CD4-positive, alpha-beta memory T cell (primary cell): ENCODE results near the gene MYO18B. TPM values are rescaled to one million over a fixed set of nuclear protein-coding genes. Genes with fewer than 3 reads are reported as not detected.

ENCODE experiments used
- CTCF ChIA-PET: fragments of 350-600 bp; sonication (Branson Sonifier 250); formaldehyde crosslinking; loops from one replicate; lab custom pipeline; 2021; ENCODE audit warnings: inconsistent platforms; ENCODE audit not compliant: partially characterized antibody; lab: Charles Lee
- POLR2A ChIA-PET: fragments of 350-600 bp; sonication (Branson Sonifier 250); formaldehyde crosslinking; loops from one replicate; lab custom pipeline; 2021; ENCODE audit not compliant: partially characterized antibody; lab: Charles Lee
- DNase-seq, 5 donors: peaks; one replicate each; pipeline versions ENCODE4 v3.0.0 to v3.0.0-alpha.2; 2020 to 2022; ENCODE audit warnings: mixed read lengths in 1 of 5
- H3K27ac ChIP-seq: one replicate; pipeline ENCODE4 v1.7.0; 2013; ENCODE audit warnings: low read depth, low read length
- H3K27me3 ChIP-seq: 2 replicates; pipeline ENCODE4 v1.7.0; 2013; ENCODE audit warnings: mild to moderate bottlenecking, low read length, moderate library complexity; ENCODE audit not compliant: insufficient read depth
- H3K36me3 ChIP-seq: 2 replicates; pipeline ENCODE4 v1.7.0; 2013; ENCODE audit warnings: mild to moderate bottlenecking, low read length, moderate library complexity; ENCODE audit not compliant: insufficient read depth
- H3K4me1 ChIP-seq: 2 replicates; pipeline ENCODE4 v1.7.0; 2013; ENCODE audit warnings: mild to moderate bottlenecking, low read length, moderate library complexity; ENCODE audit not compliant: insufficient read depth
- H3K4me3 ChIP-seq, 2 donors: one replicate each; pipeline ENCODE4 v1.7.0; 2013; ENCODE audit warnings: low read length in 2 of 2, mild to moderate bottlenecking in 1 of 2
- H3K9me3 ChIP-seq, 2 donors: one replicate each; pipeline ENCODE4 v1.7.0; 2013; ENCODE audit warnings: low read length in 2 of 2, control low read depth in 1 of 2; ENCODE audit not compliant: control insufficient read depth in 1 of 2
- H3K27ac Mint-ChIP-seq, 7 donors: one replicate each; pipeline ENCODE4 v1.8.0; 2020 to 2021; ENCODE audit warnings: mixed read lengths in 7 of 7, mild to moderate bottlenecking in 6 of 7, inconsistent platforms in 3 of 7, moderate library complexity in 3 of 7
- H3K27me3 Mint-ChIP-seq, 2 donors: one replicate each; pipeline ENCODE4 v1.8.0; 2020 to 2021; ENCODE audit warnings: mixed read lengths in 2 of 2
- H3K36me3 Mint-ChIP-seq, 2 donors: one replicate each; pipeline ENCODE4 v1.8.0; 2020 to 2021; ENCODE audit warnings: mixed read lengths in 2 of 2, inconsistent platforms in 1 of 2, mild to moderate bottlenecking in 1 of 2
- H3K4me1 Mint-ChIP-seq, 4 donors: one replicate each; pipeline ENCODE4 v1.8.0; 2020 to 2021; ENCODE audit warnings: mixed read lengths in 4 of 4, mild to moderate bottlenecking in 1 of 4
- H3K4me3 Mint-ChIP-seq, 8 donors: one replicate each; pipeline ENCODE4 v1.8.0; 2020 to 2021; ENCODE audit warnings: mixed read lengths in 8 of 8, mild to moderate bottlenecking in 7 of 8, moderate library complexity in 6 of 8, inconsistent platforms in 3 of 8
- H3K9me3 Mint-ChIP-seq, 8 donors: one replicate each; pipeline ENCODE4 v1.8.0; 2020 to 2021; ENCODE audit warnings: mixed read lengths in 8 of 8, mild to moderate bottlenecking in 5 of 8, inconsistent platforms in 3 of 8, moderate library complexity in 1 of 8
- intact Hi-C: fragments of 100-400 bp; cut with micrococcal nuclease; formaldehyde crosslinking; loops from one replicate; pipeline ENCODE4 v1.15.1; 2023
- polyA plus RNA-seq, 2 donors: library from polyadenylated mRNA; unstranded; fragments of 300-500 nt; fragmentation: Illumina TruSeq; gene quantifications; one replicate each; pipeline ENCODE4 v1.2.3, GENCODE V29; 2021
- total RNA-seq, 2 experiments: library from RNA; stranded (reverse); gene quantifications; one replicate each; pipeline ENCODE4 v1.2.3, GENCODE V29; 2021

Gene MYO18B
- total and polyA plus RNA-seq, 4 experiments from 2014 or later = 0.02 to 0.26 (median 0.19) TPM; not detected in 1

GRCh38 chr22:25764270-25765015 lies 22.5 kb downstream of the MYO18B start:
- no peak overlapping the region for H3K27ac Mint-ChIP-seq
- DNase-seq = no peak
- Histone ChIP-seq H3K27me3 (no peaks in the 10 kb centered on the region), H3K36me3 (no peaks in the 10 kb centered on the region), H3K4me3 (no peak overlapping the region), H3K4me1 (no peaks in the 10 kb centered on the region), H3K27ac (no peak overlapping the region), H3K9me3 (peaks cover 0 to 7% of the 10 kb centered on the region in 2 donors)
- H3K36me3 Mint-ChIP-seq = peaks cover 0 to 5% of the 10 kb centered on the region in 2 donors
- CTCF ChIA-PET = interaction anchor here (1.4 kb wide), 1 partner anchor 8 kb away, joined by 4 read pairs; no protein-coding TSS in a partner anchor
- H3K4me1 Mint-ChIP-seq = peaks cover 0 to 1% (median 0%) of the 10 kb centered on the region in 4 donors
- peaks cover 1 to 6% of the 10 kb centered on the region in 2 donors for H3K27me3 Mint-ChIP-seq
- intact Hi-C loops = no loop called here
- no peak overlapping the region for H3K4me3 Mint-ChIP-seq
- peaks cover 0 to 18% (median 10%) of the 10 kb centered on the region in 8 donors for H3K9me3 Mint-ChIP-seq
- POLR2A ChIA-PET = no interaction called here

GRCh38 chr22:25765016-25765367 lies 23.0 kb downstream of the MYO18B start:
- H3K4me1 ChIP-seq = no peaks in the 10 kb centered on the region
- H3K4me3 Mint-ChIP-seq = no peak overlapping the region
- H3K27ac Mint-ChIP-seq = no peak overlapping the region
- H3K36me3 ChIP-seq = no peaks in the 10 kb centered on the region
- ChIA-PET CTCF (no interaction called here), POLR2A (no interaction called here)
- peaks cover 1 to 6% of the 10 kb centered on the region in 2 donors for H3K27me3 Mint-ChIP-seq
- H3K36me3 Mint-ChIP-seq = peaks cover 0 to 5% of the 10 kb centered on the region in 2 donors
- H3K4me1 Mint-ChIP-seq = peaks cover 0 to 1% (median 0%) of the 10 kb centered on the region in 4 donors
- H3K27ac ChIP-seq = no peak overlapping the region
- no peaks in the 10 kb centered on the region for H3K27me3 ChIP-seq
- peaks cover 0 to 7% of the 10 kb centered on the region in 2 donors for H3K9me3 ChIP-seq
- no peak for DNase-seq
- peaks cover 0 to 18% (median 10%) of the 10 kb centered on the region in 8 donors for H3K9me3 Mint-ChIP-seq
- H3K4me3 ChIP-seq = no peak overlapping the region
- intact Hi-C loops = no loop called here

GRCh38 chr22:25765801-25766200 lies 23.8 kb downstream of the MYO18B start:
- Mint-ChIP-seq H3K4me1 (peaks cover 0 to 1% (median 0%) of the 10 kb centered on the region in 4 donors), H3K27me3 (peaks cover 1 to 6% of the 10 kb centered on the region in 2 donors), H3K9me3 (peaks cover 0 to 18% (median 10%) of the 10 kb centered on the region in 8 donors), H3K4me3 (no peak overlapping the region), H3K27ac (no peak overlapping the region), H3K36me3 (peaks cover 0 to 5% of the 10 kb centered on the region in 2 donors)
- Histone ChIP-seq H3K9me3 (peaks cover 0 to 7% of the 10 kb centered on the region in 2 donors), H3K4me3 (no peak overlapping the region), H3K4me1 (no peaks in the 10 kb centered on the region), H3K36me3 (no peaks in the 10 kb centered on the region), H3K27ac (no peak overlapping the region), H3K27me3 (no peaks in the 10 kb centered on the region)
- CTCF ChIA-PET = interaction anchor here (1.2 kb wide), 1 partner anchor 304 kb away, joined by 5 read pairs; no protein-coding TSS in a partner anchor
- DNase-seq = no peak
- intact Hi-C loops = no loop called here
- POLR2A ChIA-PET = no interaction called here

GRCh38 chr22:25766418-25766817 lies 24.4 kb downstream of the MYO18B start:
- H3K9me3 ChIP-seq = peaks cover 0 to 7% of the 10 kb centered on the region in 2 donors
- no peaks in the 10 kb centered on the region for H3K4me1 ChIP-seq
- no peaks in the 10 kb centered on the region for H3K27me3 ChIP-seq
- Mint-ChIP-seq H3K4me3 (no peak overlapping the region), H3K27ac (no peak overlapping the region), H3K4me1 (peaks cover 0 to 1% (median 0%) of the 10 kb centered on the region in 4 donors), H3K36me3 (peaks cover 0 to 5% of the 10 kb centered on the region in 2 donors), H3K27me3 (peaks cover 1 to 6% of the 10 kb centered on the region in 2 donors), H3K9me3 (peaks cover 0 to 18% (median 10%) of the 10 kb centered on the region in 8 donors)
- DNase-seq = no peak
- intact Hi-C loops = no loop called here
- ChIA-PET POLR2A (no interaction called here), CTCF (interaction anchor here (1.2 kb wide), 1 partner anchor 305 kb away, joined by 5 read pairs; no protein-coding TSS in a partner anchor)
- H3K36me3 ChIP-seq = no peaks in the 10 kb centered on the region
- H3K4me3 ChIP-seq = no peak overlapping the region
- H3K27ac ChIP-seq = no peak overlapping the region

GRCh38 chr22:25770333-25770732 lies 28.3 kb downstream of the MYO18B start:
- no peak overlapping the region for H3K27ac Mint-ChIP-seq

GRCh38 chr22:25772288-25772687 lies 30.3 kb downstream of the MYO18B start:
- H3K36me3 Mint-ChIP-seq = no peaks in the 10 kb centered on the region
- H3K9me3 ChIP-seq = no peaks in the 10 kb centered on the region
- no peak overlapping the region for H3K27ac ChIP-seq
- H3K27me3 Mint-ChIP-seq = peaks cover 0 to 6% of the 10 kb centered on the region in 2 donors
- H3K4me1 ChIP-seq = peaks cover 5% of the 10 kb centered on the region
- intact Hi-C loops = loop anchor here (5.0 to 10.0 kb wide), 2 partner anchors 537 to 560 kb away; no protein-coding TSS in a partner anchor
- H3K4me1 Mint-ChIP-seq = peaks cover 5 to 8% (median 6%) of the 10 kb centered on the region in 4 donors
- DNase-seq = no peak
- H3K4me3 ChIP-seq = no peak overlapping the region
- ChIA-PET CTCF (interaction anchor here (0.6 to 3.0 kb wide), 7 partner anchors 8 to 558 kb away, joined by 3 to 25 read pairs (median 3); no protein-coding TSS in a partner anchor), POLR2A (no interaction called here)
- no peak overlapping the region for H3K4me3 Mint-ChIP-seq
- peaks cover 0 to 3% (median 0%) of the 10 kb centered on the region in 8 donors for H3K9me3 Mint-ChIP-seq
- H3K27me3 ChIP-seq = no peaks in the 10 kb centered on the region
- peak overlapping the region in 1 of 7 donors; percentile 42 for H3K27ac Mint-ChIP-seq
- no peaks in the 10 kb centered on the region for H3K36me3 ChIP-seq

More at GRCh38 chr22:25770333-25770732, 28.3 kb downstream of the MYO18B start:
- Mint-ChIP-seq H3K4me1 (peaks cover 5 to 8% (median 6%) of the 10 kb centered on the region in 4 donors), H3K36me3 (peaks cover 0 to 5% of the 10 kb centered on the region in 2 donors), H3K9me3 (peaks cover 0 to 18% (median 9%) of the 10 kb centered on the region in 8 donors), H3K27me3 (peaks cover 1 to 6% of the 10 kb centered on the region in 2 donors), H3K4me3 (no peak overlapping the region)
- Histone ChIP-seq H3K4me1 (peaks cover 5% of the 10 kb centered on the region), H3K9me3 (peaks cover 0 to 7% of the 10 kb centered on the region in 2 donors), H3K36me3 (no peaks in the 10 kb centered on the region), H3K27me3 (no peaks in the 10 kb centered on the region), H3K4me3 (no peak overlapping the region), H3K27ac (no peak overlapping the region)
- ChIA-PET POLR2A (no interaction called here), CTCF (interaction anchor here (1.3 kb wide), 1 partner anchor 11 kb away, joined by 3 read pairs; no protein-coding TSS in a partner anchor)
- intact Hi-C loops = loop anchor here (5.0 to 10.0 kb wide), 2 partner anchors 536 to 562 kb away; no protein-coding TSS in a partner anchor
- DNase-seq = no peak

GRCh38 chr22:25774575-25775026 lies 32.6 kb downstream of the MYO18B start:
- Histone ChIP-seq H3K36me3 (no peaks in the 10 kb centered on the region), H3K27ac (no peak overlapping the region), H3K4me1 (peaks cover 5% of the 10 kb centered on the region), H3K9me3 (no peaks in the 10 kb centered on the region), H3K27me3 (no peaks in the 10 kb centered on the region), H3K4me3 (no peak overlapping the region)
- CTCF ChIA-PET = no interaction called here
- H3K9me3 Mint-ChIP-seq = no peaks in the 10 kb centered on the region
- no peak for DNase-seq
- H3K36me3 Mint-ChIP-seq = no peaks in the 10 kb centered on the region
- intact Hi-C loops = loop anchor here (5.0 to 10.0 kb wide), 2 partner anchors 540 to 558 kb away; no protein-coding TSS in a partner anchor
- H3K27ac Mint-ChIP-seq = no peak overlapping the region
- H3K4me1 Mint-ChIP-seq = peaks cover 5 to 8% (median 6%) of the 10 kb centered on the region in 4 donors
- POLR2A ChIA-PET = no interaction called here
- peaks cover 0 to 6% of the 10 kb centered on the region in 2 donors for H3K27me3 Mint-ChIP-seq
- H3K4me3 Mint-ChIP-seq = no peak overlapping the region
